Ishikawa (cell line): ENCODE results near the gene MGAT5B.

ENCODE experiments used
- CEBPB ChIP-seq: IDR thresholded peaks from 2 replicates; pipeline ENCODE4 v1.6.1; 2012
- CREB1 ChIP-seq: IDR thresholded peaks from 2 replicates; pipeline ENCODE4 v1.6.1; 2012; ENCODE audit warnings: low read depth
- EGR1 ChIP-seq: IDR thresholded peaks from 2 replicates; pipeline ENCODE4 v1.6.1; 2012
- EP300 ChIP-seq: IDR thresholded peaks from 2 replicates; pipeline ENCODE4 v1.6.1; 2012; ENCODE audit warnings: borderline replicate concordance
- FOXM1 ChIP-seq: IDR thresholded peaks from 2 replicates; pipeline ENCODE4 v1.6.1; 2012; ENCODE audit warnings: low read depth, borderline replicate concordance
- MAX ChIP-seq: IDR thresholded peaks from 2 replicates; pipeline ENCODE4 v1.6.1; 2012
- NFIC ChIP-seq: IDR thresholded peaks from 2 replicates; pipeline ENCODE4 v1.6.1; 2012
- RAD21 ChIP-seq: IDR thresholded peaks from 2 replicates; pipeline ENCODE4 v1.6.1; 2012; ENCODE audit warnings: low read depth
- REST ChIP-seq: IDR thresholded peaks from 2 replicates; pipeline ENCODE4 v1.6.1; 2012; ENCODE audit warnings: low read depth, mild to moderate bottlenecking
- TAF1 ChIP-seq: IDR thresholded peaks from 2 replicates; pipeline ENCODE4 v1.6.1; 2012; ENCODE audit warnings: low read depth, mild to moderate bottlenecking
- TCF12 ChIP-seq: IDR thresholded peaks from 2 replicates; pipeline ENCODE4 v1.6.1; 2012; ENCODE audit warnings: low read depth
- TEAD4 ChIP-seq: IDR thresholded peaks from 2 replicates; pipeline ENCODE4 v1.6.1; 2012
- USF1 ChIP-seq: IDR thresholded peaks from 2 replicates; pipeline ENCODE4 v1.6.1; 2012
- YY1 ChIP-seq: IDR thresholded peaks from 2 replicates; pipeline ENCODE4 v1.6.1; 2012; ENCODE audit warnings: low read depth
- ZBTB7A ChIP-seq: IDR thresholded peaks from 2 replicates; pipeline ENCODE4 v1.6.1; 2012; ENCODE audit warnings: low read depth

MGAT5B gene

DNA sequence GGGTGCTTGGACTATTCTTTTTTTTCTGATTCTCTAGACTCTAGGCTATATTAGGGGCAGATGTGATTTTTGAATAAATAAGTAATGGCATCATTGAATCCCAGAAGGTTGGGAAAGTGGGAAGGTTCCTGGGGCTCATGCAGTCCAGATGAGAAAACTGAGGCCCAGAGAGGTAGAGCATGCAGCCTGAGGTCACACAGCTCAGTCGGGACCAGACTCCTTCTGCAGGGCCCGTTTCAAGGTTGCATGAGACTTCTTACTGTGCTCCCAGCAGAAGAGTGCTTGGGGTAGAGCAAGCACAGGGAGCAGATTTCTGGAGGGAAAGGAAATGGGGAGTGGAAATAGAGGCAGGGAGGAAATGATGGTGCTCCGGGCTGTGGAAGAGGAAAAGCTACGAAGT lies 59.8 kb downstream of the MGAT5B start:
- TF ChIP-seq CEBPB: no peak
- no peak for TF ChIP-seq YY1
- no peak for TF ChIP-seq TCF12
- TF ChIP-seq REST: no peak
- TF ChIP-seq TEAD4: no peak
- TF ChIP-seq ZBTB7A: no peak
- no peak for TF ChIP-seq NFIC

- no peak for TF ChIP-seq MAX
These were observed 60.9 kb downstream of the MGAT5B start for GRCh38 chr17:76929148-76929547.

DNA sequence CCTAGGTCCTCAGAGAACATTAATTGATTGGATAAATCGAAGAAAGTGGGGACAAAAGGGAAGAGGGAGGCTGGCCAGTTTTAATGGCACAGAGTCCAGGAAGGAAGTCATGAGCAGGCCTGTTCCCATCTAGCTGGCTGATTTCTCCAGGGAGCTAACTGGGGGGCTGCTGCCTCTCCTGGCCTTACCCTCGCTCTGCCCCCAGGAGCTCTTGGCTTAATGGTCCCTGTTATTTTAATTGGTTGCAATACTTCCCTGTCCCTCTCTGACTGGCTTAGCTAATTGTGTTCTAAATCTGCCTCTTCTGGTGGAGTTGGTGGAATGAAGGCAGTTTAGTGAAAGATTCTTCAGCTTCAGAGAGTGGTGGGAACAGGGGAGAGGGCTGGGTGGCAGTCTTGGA lies 61.4 kb downstream of the MGAT5B start:
- TF ChIP-seq CEBPB: no peak
- TF ChIP-seq NFIC: no peak

DNA sequence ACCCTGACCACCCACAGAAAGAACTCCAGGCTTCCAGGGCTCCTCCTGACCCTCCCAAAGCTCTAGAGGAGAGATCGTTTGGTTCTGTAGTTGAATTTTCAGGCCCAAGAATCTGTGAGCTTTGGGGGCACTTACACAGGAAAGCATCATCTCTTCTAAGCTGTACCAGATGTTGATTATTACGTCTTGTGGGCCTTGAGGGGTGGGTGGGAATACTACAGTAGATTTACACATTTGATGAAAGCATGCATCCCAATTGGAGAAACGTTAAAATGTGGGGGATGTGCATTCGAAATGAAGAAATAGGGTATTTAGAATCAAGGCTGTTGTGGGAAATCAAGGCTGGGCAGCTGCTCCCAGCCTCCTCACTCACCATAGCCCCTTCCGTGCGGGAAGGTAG lies 61.9 kb downstream of the MGAT5B start:
- TF ChIP-seq CEBPB (no peak), ZBTB7A (no peak), EP300 (no peak), RAD21 (no peak), NFIC (no peak), MAX (no peak), USF1 (no peak), CREB1 (no peak), TEAD4 (no peak), TAF1 (no peak), FOXM1 (no peak), YY1 (no peak), TCF12 (no peak), EGR1 (no peak)

- TF ChIP-seq CEBPB (no peak), TEAD4 (no peak), TCF12 (no peak), CREB1 (no peak), EGR1 (no peak), NFIC (no peak), TAF1 (no peak), FOXM1 (no peak), EP300 (no peak), REST (no peak), RAD21 (no peak), YY1 (no peak), ZBTB7A (no peak), USF1 (no peak), MAX (no peak)
These were observed 64.5 kb downstream of the MGAT5B start for GRCh38 chr17:76932402-76933333.

- TF ChIP-seq REST (no peak), USF1 (no peak), CEBPB (no peak), EP300 (no peak), YY1 (no peak), FOXM1 (no peak), RAD21 (no peak)
These were observed 66.5 kb downstream of the MGAT5B start for GRCh38 chr17:76934561-76935320.
